HFFc6 (cell line): ENCODE results near the gene SNTB2. TPM values are rescaled to one million over a fixed set of nuclear protein-coding genes. Genes with fewer than 3 reads are reported as not detected.
A peak's percentile ranks its signal among the peaks of the same experiment; 100 is the strongest.

Experiments
- DNase-seq: peaks from one replicate; pipeline ENCODE4 v3.0.0-alpha.2; 2018
- H3K27ac Mint-ChIP-seq: 2 replicates; pipeline ENCODE4 v1.8.0; 2020; ENCODE audit warnings: mild to moderate bottlenecking, mixed read lengths
- H3K27me3 Mint-ChIP-seq: 2 replicates; pipeline ENCODE4 v1.8.0; 2021; ENCODE audit warnings: mild to moderate bottlenecking, moderate library complexity, mixed read lengths; ENCODE audit not compliant: insufficient read depth
- H3K36me3 Mint-ChIP-seq: 2 replicates; pipeline ENCODE4 v1.8.0; 2021; ENCODE audit warnings: low read depth, mixed read lengths
- H3K4me1 Mint-ChIP-seq: 2 replicates; pipeline ENCODE4 v1.8.0; 2020; ENCODE audit warnings: low read depth, mixed read lengths
- H3K4me3 Mint-ChIP-seq: 2 replicates; pipeline ENCODE4 v1.8.0; 2020; ENCODE audit warnings: mild to moderate bottlenecking, moderate library complexity, mixed read lengths
- H3K9me3 Mint-ChIP-seq: 2 replicates; pipeline ENCODE4 v1.8.0; 2020; ENCODE audit warnings: mild to moderate bottlenecking, mixed read lengths
- total RNA-seq, 6 experiments: library from RNA; stranded (reverse); fragmentation: NEBNext Ultra II Directional; extraction: Animal tissue kit (Norgen Biotek cat#: 25700); gene quantifications; 2 replicates in 1 of 6; 3 replicates in 5 of 6; pipeline ENCODE4 v1.2.3, GENCODE V29; 2021
- TF ChIP-seq, protein P1 (sequence below): fragments of 200-600 bp; sonication (generic); IDR thresholded peaks from 2 replicates; pipeline ENCODE4 v1.5.0; 2021; ENCODE audit warnings: antibody characterized with exemption, mild to moderate bottlenecking

Gene SNTB2
- total RNA-seq, 6 experiments from 2014 or later: 52.0 to 64.8 (median 58.6) TPM

DNA sequence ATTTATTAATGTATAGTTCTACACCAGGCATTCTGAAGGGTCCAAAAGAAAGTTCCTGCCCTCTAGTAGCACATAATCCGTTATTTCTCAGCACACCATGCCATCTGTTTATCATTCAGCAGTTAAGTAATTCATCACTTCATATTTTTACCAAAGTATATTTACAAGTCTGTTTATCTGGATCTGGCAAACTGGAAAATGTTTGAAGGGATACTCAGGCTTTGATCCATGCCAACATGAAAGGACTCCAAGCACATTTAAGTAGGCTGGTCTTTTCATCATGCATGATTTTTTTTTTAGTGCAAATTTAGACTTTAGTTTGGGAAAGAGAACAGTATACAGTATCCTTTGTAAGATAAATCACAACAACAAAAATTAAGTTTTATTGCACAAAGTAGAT is 120.1 kb downstream of the SNTB2 start:
- Mint-ChIP-seq H3K4me3 (no peak overlapping the region), H3K4me1 (peaks cover 16% of the 10 kb centered on the region)

DNA sequence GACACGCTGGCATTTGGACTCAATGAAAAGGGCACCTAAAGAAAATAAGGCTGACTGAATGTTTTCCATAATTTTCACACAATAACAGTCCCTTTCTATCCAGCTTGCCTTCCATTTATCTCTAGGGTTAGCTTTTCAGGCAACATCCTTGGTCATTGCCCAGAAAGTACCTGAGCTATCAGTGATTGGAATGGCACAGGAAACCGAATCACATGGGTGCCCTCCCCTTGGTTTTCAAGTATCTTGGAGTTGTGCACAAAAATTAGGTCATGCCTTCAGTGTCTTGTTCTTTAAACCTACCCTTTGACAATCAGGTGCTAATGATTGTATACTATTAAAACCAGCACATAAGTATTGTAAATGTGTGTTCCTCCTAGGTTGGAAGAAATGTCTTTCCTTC is 120.9 kb downstream of the SNTB2 start:
- DNase-seq: no peak
- no peak overlapping the region for H3K4me3 Mint-ChIP-seq
- TF ChIP-seq, protein P1, sequence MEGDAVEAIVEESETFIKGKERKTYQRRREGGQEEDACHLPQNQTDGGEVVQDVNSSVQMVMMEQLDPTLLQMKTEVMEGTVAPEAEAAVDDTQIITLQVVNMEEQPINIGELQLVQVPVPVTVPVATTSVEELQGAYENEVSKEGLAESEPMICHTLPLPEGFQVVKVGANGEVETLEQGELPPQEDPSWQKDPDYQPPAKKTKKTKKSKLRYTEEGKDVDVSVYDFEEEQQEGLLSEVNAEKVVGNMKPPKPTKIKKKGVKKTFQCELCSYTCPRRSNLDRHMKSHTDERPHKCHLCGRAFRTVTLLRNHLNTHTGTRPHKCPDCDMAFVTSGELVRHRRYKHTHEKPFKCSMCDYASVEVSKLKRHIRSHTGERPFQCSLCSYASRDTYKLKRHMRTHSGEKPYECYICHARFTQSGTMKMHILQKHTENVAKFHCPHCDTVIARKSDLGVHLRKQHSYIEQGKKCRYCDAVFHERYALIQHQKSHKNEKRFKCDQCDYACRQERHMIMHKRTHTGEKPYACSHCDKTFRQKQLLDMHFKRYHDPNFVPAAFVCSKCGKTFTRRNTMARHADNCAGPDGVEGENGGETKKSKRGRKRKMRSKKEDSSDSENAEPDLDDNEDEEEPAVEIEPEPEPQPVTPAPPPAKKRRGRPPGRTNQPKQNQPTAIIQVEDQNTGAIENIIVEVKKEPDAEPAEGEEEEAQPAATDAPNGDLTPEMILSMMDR: no peak
- H3K9me3 Mint-ChIP-seq: no peaks in the 10 kb centered on the region
- peaks cover 10% of the 10 kb centered on the region for H3K27me3 Mint-ChIP-seq
- no peak overlapping the region for H3K27ac Mint-ChIP-seq
- peaks cover 21% of the 10 kb centered on the region for H3K4me1 Mint-ChIP-seq
- H3K36me3 Mint-ChIP-seq: peaks cover 18% of the 10 kb centered on the region

More for the DNA sequence above, 120.1 kb downstream of the SNTB2 start:
- Mint-ChIP-seq H3K27ac (no peak overlapping the region), H3K36me3 (peaks cover 18% of the 10 kb centered on the region), H3K27me3 (peaks cover 9% of the 10 kb centered on the region), H3K9me3 (no peaks in the 10 kb centered on the region)
- DNase-seq: no peak
- TF ChIP-seq, protein P1: no peak

GRCh38 chr16:69309316-69309715 is 122.4 kb downstream of the SNTB2 start:
- no peak overlapping the region for H3K4me3 Mint-ChIP-seq
- H3K9me3 Mint-ChIP-seq: no peaks in the 10 kb centered on the region
- peaks cover 26% of the 10 kb centered on the region for H3K36me3 Mint-ChIP-seq
- H3K27ac Mint-ChIP-seq: peak overlapping the region; percentile 4; the same call in 1 of the 2 replicates
- DNase-seq: no peak
- H3K27me3 Mint-ChIP-seq: peaks cover 12% of the 10 kb centered on the region
- TF ChIP-seq, protein P1: no peak
- H3K4me1 Mint-ChIP-seq: peaks cover 30% of the 10 kb centered on the region

GRCh38 chr16:69310653-69311532 is 123.9 kb downstream of the SNTB2 start, which contains the start of gene VPS4A:
TSS of gene VPS4A (plus strand) at chr16:69311350. CDS start at chr16:69311512, 162 bp downstream.
- TF ChIP-seq, protein P1: peak; percentile 94
- Mint-ChIP-seq H3K9me3 (no peaks in the 10 kb centered on the region), H3K36me3 (peaks cover 26% of the 10 kb centered on the region), H3K27ac (peak within 1 kb of the TSS; percentile 93), H3K4me1 (peaks cover 28% of the 10 kb centered on the region), H3K27me3 (peaks cover 12% of the 10 kb centered on the region), H3K4me3 (peak within 1 kb of the TSS; percentile 99)
- peak; percentile 91 for DNase-seq

- Mint-ChIP-seq H3K4me1 (peaks cover 22% of the 10 kb centered on the region), H3K36me3 (peaks cover 26% of the 10 kb centered on the region), H3K9me3 (no peaks in the 10 kb centered on the region), H3K27ac (peak overlapping the region; percentile 93), H3K4me3 (peak overlapping the region; percentile 99), H3K27me3 (peaks cover 12% of the 10 kb centered on the region)
- TF ChIP-seq, protein P1: no peak
- DNase-seq: peak; percentile 11
Observed at GRCh38 chr16:69311533-69312387, 124.8 kb downstream of the SNTB2 start.
